Left cardiac atrium (tissue), 4 donors: Measurements from ENCODE around the gene NUFIP2. TPM values are rescaled to one million over a fixed set of nuclear protein-coding genes. Genes with fewer than 3 reads are reported as not detected.
"Not testable (repeated sequence)": the region's sequence is repeated elsewhere in the genome, so short reads cannot be mapped to it uniquely, and the experiment has no call there.

ENCODE experiments used
- ATAC-seq, 2 donors: fragments of 200-7000 bp; cut with Tn5 transposase; one replicate each; pipeline ENCODE4 v1.9.1; 2020; ENCODE audit warnings: mild to moderate bottlenecking in 2 of 2, moderate library complexity in 2 of 2
- DNase-seq: peaks from one replicate; pipeline ENCODE4 v3.0.0-alpha.2; 2020
- intact Hi-C, 2 donors: fragments of 100-400 bp; cut with DNase I; formaldehyde crosslinking; loops; one replicate each; pipeline versions ENCODE4 v1.14.1 to v1.15.1; 2022 to 2023
- total RNA-seq, 2 donors: library from RNA; stranded (reverse); fragmentation: NEBNext Ultra II Directional; extraction: Animal tissue kit (Norgen Biotek cat#: 25700); gene quantifications; one replicate each; pipeline ENCODE4 v1.2.1, GENCODE V29; 2021
- donor health status: DM: no; HTN: yes; CAD: no.
- donor health status: DM: no; HTN: yes; CAD: no; lungs with severe emphysema.
- donor health status: DM: yes; HTN: yes; CAD: no.
- donor health status: Dilated cardiomyopathy.

NUFIP2 gene
- total RNA-seq, 2 donors from 2014 or later, result 31.8 to 48.3 TPM

DNA sequence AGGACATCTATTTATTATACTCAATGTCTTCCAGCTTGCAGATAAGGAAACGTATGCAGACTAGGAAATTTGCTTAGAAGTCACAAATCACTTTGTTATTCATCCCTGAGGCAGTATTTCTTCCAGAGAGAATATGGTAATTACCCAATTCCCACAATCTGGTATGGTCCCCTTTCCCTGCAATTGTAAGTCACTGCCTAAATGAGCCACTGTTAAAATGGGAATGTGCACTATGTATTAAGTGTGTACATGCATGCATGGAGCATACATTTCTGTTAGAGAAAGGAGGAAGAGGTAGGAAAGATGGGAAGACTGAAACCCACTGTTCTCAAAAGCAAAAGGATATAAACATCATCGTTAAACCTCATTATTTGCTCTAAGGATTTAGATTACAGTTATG lies 10.0 kb downstream of the NUFIP2 start:
- intact Hi-C loops, result no loop called here
- no peak for ATAC-seq
- no peak for DNase-seq

DNA sequence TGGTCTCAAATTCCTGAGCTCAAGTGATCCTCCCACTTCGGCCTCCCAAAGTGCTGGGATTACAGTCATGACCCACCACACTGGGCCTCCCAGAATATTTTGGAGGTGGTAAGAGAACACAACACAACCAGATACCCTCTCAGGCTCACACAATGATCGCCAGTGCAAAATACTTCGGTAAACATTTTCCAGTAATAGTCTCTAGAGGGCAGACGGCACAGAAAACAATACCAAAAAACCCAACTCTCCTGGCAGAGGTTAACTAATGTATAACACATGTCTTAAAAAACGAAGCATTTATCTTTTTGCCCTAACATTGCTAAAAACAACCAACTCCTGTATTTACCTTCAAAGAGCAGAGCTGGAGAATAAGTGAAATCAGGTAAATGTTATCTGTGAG lies 10.5 kb downstream of the NUFIP2 start:
- no peak for DNase-seq
- ATAC-seq, result no peak
- intact Hi-C loops, result no loop called here

DNA sequence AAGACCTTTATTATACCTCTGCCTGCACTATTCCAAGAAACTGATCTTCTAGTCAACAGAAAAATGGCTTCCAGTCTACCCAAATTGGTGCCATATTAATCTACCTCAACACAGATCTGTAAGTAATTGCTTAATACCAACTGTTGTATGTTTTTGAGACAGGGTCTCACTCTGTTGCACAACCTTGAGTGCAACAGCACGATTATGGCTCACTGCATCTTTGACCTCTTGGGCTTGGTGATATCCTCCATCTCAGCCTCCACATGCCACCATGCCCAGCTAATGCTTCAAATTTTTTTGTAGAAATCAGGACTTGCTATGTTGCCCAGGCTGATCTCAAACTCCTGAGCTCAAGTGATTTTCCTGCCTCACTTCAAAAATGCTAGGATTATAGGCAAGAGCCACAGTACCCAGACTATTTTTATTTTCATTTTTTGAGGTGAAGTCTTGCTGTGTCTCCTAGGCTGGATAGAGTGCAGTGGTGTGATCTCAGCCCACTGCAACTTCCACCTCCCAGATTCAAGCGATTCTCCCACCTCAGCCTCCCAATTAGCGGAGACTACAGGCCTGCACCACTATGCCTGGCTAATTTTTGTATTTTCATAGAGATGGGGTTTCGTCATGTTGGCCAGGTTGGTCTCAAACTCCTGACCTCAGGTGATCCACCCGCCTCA lies 14.4 kb downstream of the NUFIP2 start:
- DNase-seq (no peak), ATAC-seq (no peak)
- intact Hi-C loops, result no loop called here

DNA sequence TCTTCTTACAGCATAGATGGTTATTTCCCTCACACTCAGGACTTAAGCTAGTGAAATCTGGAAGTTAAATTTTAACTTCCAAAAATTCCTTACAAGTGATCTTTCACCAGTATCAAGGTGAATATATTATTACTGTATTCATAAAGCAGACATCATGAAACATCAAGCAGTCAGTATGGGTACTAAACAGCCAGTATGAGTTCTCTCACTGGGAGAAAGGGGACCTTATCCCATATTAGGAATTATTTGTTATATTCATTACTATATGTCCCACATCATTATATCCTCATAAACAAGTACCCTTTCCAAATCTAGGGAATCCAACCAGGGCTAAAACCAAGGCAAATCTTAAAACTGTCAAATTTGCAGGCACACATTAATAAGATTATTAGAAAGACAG lies 15.3 kb downstream of the NUFIP2 start:
- intact Hi-C loops, result no loop called here
- no peak for DNase-seq
- ATAC-seq, result no peak

DNA sequence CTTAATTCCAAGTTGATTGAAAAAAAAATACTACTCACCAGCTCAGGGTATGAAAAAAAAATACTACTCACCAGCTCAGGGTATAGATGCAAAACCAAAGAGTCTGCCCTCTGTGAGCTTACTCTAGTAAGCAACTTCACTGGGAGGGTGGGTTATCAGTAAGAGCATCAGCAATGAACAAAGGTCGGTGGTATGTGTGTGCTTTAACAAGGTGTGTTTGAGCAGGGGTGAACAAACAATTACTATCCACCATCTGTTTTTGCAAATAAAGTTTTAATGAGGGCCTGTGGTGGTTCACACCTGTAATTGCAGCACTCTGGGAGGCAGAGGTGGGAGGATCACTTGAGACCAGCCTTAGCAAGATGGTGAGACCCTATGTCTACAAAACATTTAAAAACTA lies 20.0 kb downstream of the NUFIP2 start:
- ATAC-seq, result no peak
- DNase-seq, result no peak
- intact Hi-C loops, result no loop called here

DNA sequence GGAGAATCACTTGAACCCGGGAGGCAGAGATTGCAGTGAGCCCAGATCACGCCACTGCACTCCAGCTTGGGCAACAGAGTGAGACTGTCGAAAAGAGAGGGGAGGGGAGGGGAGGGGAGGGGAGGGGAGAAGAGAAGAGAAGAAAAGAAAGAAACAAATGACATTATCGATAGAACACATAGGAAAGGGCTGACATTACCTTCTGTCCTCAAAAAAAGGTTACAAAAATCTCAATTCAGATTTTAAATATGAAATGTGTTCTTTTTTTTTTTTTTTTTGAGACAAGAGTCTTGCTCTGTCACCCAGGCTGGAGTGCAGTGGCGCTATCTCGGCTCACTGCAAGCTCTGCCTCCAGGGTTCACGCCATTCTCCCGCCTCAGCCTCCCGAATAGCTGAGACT lies 22.0 kb downstream of the NUFIP2 start:
- ATAC-seq, DNase-seq, intact Hi-C loops: not testable (repeated sequence)

DNA sequence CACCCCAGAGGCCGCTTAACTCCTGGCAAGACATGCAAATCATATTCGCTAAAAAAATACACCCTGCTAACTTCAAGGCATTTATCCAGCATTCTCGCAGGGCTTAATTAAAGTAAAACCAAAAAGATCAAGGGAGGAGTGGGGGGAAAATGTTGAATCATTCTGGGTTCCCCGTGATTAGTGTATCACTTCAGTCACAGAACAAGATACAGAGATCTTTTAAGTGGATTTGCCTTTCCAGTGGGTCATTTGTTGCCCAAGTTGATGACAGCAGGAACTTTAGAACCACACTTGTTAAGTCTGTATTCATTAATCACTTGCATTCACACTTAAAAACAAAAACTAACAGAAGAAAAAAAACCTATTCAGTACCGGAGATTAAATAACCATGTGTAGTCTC lies 30.0 kb downstream of the NUFIP2 start:
- ATAC-seq (no peak), DNase-seq (no peak)
- intact Hi-C loops, result no loop called here

DNA sequence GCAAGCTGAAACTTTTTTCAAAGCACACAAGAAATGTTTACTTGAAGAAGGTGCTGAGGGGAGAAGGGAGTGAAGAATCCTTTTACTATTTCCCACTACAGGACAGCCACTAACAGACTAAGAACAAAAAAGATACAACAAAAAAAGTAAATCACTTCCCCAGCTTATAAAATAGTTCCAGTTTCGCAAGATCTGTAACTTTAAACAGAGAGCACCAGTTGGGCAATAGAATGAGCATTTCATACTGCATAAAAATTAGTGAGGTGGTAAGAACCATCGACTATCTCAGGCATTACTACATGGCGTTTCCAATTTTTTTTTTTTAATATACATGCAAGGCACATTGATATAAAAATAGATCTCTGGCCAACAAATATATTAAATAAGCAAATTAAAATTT lies 36.2 kb downstream of the NUFIP2 start:
- DNase-seq, result no peak
- intact Hi-C loops, result no loop called here
- ATAC-seq, result no peak

DNA sequence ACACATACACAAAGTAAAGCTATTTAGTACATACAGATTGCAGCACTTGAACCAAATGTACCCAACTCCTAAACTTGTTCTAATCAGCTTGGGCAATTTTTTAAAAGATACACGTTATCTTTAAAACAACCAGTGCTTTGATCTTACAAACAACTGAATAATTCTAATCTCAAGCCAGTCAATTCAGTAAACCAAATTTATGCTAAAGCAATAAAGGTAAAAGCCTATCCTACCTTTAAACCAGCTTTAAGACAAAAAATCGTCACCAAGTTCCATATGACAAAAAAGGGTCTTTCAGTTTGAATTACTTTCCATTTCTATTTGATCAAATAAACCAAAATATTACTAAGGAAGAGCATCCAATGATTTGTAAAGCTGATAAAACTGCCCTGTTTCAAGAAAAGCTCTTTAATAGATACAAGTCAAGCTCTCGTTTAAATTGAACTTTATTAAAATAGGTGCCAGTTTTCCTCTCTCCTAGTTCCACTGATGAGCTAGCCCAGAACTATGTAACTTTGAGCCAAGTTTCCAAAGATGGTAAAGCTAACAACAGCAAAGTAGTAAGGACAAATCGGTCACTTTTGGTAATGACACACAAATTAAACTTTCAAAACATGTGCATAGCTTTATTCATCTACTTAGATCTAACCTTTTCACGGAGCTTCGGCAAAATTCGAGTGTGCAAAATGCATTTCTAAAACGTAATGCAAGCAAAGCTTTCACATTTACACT lies 37.0 kb downstream of the NUFIP2 start:
- DNase-seq (no peak), ATAC-seq (peak; percentile 60 to 66)
- intact Hi-C loops, result no loop called here

DNA sequence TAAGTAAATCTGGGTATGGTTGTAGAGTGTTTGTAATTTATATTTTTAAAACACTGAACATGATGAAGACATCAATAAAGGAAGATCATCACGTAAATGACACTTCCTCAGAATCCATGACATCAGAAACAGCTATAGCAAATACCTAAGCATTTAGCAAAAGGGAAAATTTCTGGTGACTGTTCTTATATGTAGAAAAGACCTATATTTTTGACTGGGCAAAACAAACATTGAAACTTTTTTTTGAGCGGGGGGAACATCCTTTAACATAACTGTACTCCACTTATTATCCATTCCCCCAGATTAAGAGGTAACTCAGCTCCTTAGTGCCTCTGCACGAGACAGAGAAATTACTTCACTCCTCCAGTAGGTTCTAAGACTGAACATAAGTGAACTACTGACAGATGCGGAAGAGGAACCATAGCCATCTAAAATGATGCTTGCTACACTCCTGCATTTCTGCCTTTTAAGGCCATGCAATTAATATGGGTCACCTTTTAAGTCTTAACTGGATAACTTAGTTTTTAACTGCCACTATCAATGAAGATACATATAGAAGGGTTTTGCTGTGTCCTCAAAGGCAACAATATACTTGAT lies 37.9 kb downstream of the NUFIP2 start:
- ATAC-seq (no peak), DNase-seq (no peak)
- intact Hi-C loops, result no loop called here

DNA sequence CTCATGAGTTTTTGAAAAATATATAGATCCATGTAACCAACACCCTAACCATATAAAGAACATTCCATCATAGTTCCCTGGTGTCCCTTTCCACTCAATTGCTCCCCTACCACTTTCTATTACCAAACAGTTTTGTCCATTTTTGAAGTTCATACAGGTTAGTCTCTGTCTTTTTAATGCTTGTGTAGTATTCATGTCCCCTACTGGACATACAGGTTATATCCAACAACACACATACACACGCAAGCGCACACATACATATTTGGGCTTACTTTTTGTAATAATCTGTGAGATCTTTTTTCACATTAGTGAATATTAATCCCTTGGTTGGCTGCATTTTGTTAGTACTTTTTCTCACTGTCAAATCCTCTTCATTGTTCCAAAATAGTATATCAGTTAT lies 40.9 kb downstream of the NUFIP2 start:
- ATAC-seq, result no peak
- intact Hi-C loops, result no loop called here
- DNase-seq, result no peak

DNA sequence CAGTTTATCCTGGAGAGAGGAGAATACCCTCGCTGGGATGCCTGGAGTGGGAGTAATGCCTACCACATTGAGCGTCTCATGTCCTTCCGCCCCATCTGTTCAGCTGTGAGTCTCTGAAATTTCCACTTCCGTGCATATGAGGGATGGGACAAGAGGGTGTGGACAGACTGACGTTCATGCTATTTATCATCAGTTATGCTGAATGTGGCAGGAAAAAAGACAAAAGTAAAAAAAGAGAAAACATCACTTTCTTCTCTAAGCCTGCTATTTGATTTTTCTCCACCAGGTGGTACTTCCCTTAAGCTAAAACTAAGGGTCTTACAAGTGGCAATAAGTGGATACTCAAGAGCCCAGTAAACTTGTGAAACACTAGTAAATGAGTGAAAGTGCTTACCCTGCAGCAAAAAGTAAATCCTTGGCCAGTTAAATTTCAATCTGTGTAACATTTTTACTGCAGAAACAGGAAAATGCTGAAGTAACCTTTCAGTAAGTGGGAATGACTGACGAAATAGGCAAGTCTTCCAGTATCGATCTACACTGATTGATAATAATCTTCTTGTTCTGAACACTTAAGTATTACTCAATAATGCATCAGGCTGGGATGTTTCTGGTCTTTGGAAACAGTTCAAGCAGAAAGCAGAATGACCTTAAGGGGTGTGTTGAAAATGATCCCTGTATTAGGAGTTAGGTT lies 41.7 kb downstream of the NUFIP2 start:
- DNase-seq, result no peak
- intact Hi-C loops, result no loop called here
- no peak for ATAC-seq

DNA sequence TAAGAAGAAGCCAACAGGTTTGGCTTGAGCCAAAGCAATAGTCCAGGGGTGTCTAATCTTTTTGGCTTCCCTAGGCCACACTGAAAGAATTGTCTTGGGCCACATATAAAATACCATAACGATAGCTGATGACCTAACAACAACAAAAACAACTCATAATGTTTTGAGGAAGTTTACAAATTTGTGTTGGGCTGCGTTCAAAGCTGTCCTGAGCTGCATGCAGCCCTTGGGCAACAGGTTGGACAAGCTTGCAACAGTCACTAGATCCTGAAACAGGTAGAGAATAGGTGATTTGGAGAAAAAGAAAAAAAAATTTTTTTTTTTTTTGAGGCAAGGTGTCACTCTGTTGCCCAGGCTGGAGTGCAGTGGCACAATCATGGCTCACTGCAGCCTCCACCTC lies 42.8 kb downstream of the NUFIP2 start:
- intact Hi-C loops, result no loop called here
- ATAC-seq, result no peak
- DNase-seq, result no peak

DNA sequence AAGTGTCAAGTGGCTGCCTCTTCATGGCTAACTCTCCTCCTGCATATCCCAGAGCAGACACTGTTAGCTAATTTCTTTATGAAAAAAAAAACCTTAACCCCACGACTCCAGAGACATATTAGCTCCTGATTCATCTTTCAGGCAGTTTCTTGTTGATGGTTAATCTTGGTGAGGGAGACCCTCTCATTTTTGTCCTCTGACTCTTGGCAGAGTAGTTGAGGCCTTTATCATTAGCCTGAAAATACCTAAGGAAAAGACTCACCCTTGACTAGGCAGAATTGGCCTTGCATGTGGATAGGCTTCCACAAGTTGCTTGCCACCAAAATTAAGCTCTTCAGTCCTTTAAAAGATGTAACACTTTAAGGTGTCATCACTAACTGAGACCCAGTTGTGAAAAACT lies 43.3 kb downstream of the NUFIP2 start:
- ATAC-seq (no peak), DNase-seq (no peak)
- intact Hi-C loops, result no loop called here

DNA sequence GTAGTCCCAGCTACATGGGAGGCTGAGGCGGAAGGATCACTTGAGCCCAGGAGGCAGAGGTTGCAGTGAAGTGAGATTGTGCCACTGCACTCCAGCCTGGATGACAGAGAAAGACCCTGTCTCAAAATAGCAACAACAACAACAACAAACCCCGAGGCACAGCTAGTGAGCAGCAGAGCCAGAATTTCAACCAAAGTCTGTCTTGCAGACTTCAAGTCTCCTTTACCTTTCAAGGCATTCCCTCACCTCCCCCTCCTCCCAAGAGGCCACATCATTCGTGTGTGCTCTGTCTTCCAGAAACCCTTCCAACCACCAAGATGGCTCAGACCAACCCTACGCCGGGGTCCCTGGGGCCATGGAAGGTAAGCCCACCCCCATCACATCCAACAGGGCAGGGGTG lies 45.1 kb downstream of the NUFIP2 start:
- ATAC-seq, result no peak
- DNase-seq, result no peak
- intact Hi-C loops, result no loop called here

DNA sequence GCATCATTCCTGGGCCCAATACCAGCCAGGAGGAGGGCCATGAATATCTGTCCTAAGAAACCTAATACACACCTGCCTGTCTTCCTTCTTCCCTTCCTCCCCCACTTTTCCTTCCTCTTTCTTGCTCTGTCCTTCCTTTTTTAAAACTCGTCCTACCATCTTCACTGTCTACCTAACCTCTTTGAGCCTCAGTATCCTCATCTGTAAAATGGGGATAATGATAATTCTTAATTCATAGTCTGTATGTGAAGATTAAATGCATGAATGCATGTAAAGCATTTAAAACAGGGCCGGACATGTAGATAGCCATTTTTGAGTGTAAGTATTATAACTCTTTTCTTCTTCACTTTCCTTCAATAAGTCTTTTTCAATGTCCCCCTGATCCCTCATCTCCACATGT lies 46.7 kb downstream of the NUFIP2 start:
- DNase-seq, result no peak
- intact Hi-C loops, result no loop called here
- no peak for ATAC-seq

DNA sequence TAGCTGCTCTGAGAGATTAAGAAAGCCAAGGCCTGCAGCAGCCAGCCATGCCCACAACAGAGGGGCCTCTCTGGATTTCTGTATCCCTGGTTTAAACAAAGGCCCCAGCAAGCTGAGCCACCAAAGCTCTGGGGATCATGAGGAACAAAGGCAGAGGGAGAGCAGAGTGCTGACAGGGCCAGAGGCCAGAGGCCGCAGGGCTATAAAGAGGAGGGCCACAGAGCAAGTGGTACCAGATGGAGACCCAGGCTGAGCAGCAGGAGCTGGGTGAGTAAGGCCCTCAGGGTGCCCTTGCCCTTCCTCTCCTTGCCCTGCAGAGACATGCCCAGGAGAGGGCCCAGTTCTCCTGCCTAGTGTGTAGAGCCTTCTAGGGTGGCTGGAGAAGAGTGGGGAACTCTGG lies 47.3 kb downstream of the NUFIP2 start, which contains the start of gene CRYBA1:
CRYBA1 (plus strand) TSS at position 232 of the 400 bp plus-strand sequence; CDS start at position 237, 5 bp downstream.
- intact Hi-C loops, result no loop called here
- ATAC-seq (no peak), DNase-seq (no peak)

DNA sequence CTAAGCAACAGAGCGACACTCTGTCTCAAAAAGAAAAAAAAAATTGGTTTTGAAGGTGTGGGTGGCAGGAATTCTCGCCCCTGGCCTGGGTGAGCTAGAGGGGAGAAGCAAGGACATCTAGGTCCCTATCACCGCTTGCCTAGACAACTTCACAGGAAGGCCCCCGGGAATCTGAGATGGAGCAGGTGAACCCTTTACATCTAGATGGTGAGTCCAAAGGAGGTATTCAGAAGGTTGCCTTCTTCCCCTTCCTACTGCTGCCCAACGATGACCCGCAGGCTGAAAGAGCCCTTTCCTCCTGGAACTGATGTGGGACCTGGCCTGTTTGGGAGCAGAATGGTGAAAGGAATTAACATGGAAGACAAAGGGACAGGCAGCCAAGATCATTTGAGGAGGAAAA lies 48.5 kb downstream of the NUFIP2 start:
- DNase-seq, result no peak
- ATAC-seq, result no peak
- intact Hi-C loops, result no loop called here

DNA sequence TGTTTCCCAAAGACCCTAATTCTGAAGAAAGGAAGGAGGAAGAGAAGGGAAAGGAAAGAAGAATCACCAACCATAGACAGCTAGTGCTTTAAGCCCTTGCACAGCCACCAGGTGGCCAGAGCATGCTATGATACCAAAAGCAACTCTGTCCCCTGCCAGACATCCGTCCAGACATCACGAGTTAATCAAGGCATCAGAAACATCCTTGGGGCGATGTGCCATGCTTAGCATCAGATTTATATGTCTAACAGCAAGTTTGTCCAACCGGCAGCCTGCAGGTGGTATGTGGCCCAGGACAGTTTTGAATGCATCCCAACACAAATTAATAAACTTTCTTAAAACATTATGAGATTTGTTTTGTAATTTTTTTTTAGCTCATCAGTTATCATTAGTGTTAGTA lies 50.2 kb downstream of the NUFIP2 start:
- ATAC-seq (no peak), DNase-seq (no peak)
- intact Hi-C loops, result no loop called here

DNA sequence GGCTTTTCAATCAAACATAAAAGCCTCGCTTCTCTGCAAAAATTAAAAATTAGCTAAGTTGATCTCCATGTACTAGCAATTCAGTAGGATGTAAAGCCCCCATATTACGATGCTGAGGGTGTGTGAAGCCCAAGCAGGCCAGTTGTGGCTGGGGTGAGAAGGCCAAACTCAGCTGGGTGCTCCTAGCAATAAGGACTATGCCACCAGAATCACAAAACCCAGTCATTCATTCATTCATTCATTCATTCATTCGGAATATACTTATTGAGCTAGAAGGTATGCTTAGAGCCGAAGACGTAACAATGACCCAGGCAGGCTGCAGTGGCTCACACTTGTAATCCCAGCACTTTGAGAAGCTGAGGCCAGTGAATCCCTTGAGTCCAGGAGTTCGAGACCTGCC lies 51.2 kb downstream of the NUFIP2 start:
- ATAC-seq (no peak), DNase-seq (no peak)
- intact Hi-C loops, result no loop called here
